ENCODE data around the gene CHAT. TPM values are rescaled to one million over a fixed set of nuclear protein-coding genes. Genes with fewer than 3 reads are reported as not detected.

CHAT gene
- total RNA-seq, 1 experiment from 2014 or later, result not detected

DNA sequence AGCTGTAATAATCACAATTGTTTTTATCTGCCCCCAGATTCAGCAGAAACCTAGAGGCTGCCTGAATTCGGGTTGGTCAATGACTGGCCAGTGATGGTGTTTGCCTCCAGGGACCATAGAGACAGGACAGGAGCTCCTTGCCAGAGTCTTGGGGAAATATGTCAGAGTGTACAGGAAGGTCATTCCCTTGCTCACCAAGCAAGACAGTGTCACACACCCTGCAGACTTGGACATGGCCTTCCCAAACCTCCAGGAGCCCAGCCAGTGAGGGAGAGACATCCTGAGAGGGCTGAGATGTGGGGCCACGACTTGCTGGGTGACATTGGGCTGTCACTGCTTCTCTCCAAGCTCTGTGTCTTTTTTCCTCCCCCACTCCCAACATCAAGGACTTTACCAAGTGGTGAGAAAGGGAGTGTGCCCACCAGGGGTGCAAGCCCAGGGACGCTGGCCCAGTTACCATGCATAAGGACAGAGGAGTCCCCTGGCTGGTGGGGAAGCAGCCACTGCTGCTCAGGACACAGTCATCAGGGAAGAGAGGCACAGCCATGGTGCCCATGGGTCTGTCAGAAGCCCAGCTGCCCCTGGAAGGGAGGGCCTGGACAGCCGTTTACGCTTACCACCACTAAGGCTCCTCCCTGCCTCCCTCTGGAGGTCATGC is 40.3 kb downstream of the CHAT start:
- H3K9me3 ChIP-seq (ENCODE audit: control insufficient read depth, insufficient read depth, low read depth, low read length), result no peaks in the 10 kb centered on the region
- H3K36me3 ChIP-seq (ENCODE audit: control insufficient read depth, insufficient read depth, low read length), result no peaks in the 10 kb centered on the region
- TF ChIP-seq CTCF (IDR thresholded peaks at IDR 0.05), result no peak
- TF ChIP-seq REST (IDR thresholded peaks at IDR 0.05; ENCODE audit: insufficient read depth in 1 of 2, low read depth in 2 of 2, low read length in 1 of 2), result no peak
- no peak for TF ChIP-seq POLR2AphosphoS5 (IDR thresholded peaks at IDR 0.05; ENCODE audit: low read depth, low read length)
- TF ChIP-seq SIN3A (IDR thresholded peaks at IDR 0.05; ENCODE audit: borderline replicate concordance, insufficient read depth, low read depth, low read length), result no peak
- TF ChIP-seq TCF7L2 (IDR thresholded peaks at IDR 0.05; ENCODE audit: low read depth, low read length), result no peak
- H3K27me3 ChIP-seq (ENCODE audit: control insufficient read depth, insufficient read depth, low read length), result peaks cover 7% of the 10 kb centered on the region; the same call in 1 of the 2 replicates
- BruUV-seq (replicated peaks), result no TSS peak
- intact Hi-C loops (cut with micrococcal nuclease; ENCODE audit: unreplicated experiment) (no loop called here), in situ Hi-C loops (cut with HindIII; ENCODE audit: low pct_unique_long_range_greater_than_20kb, low sequenced_read_pairs) (no loop called here)
- H3K27ac ChIP-seq (ENCODE audit: low read length), result no peak overlapping the region
- ATAC-seq (no peak), DNase-seq (ENCODE audit: low read depth, low spot score) (no peak)
- H3K4me3 ChIP-seq (ENCODE audit: low read depth in 2 of 2, low read length in 2 of 2), result no peak overlapping the region
- no peaks in the 10 kb centered on the region for H3K4me1 ChIP-seq (ENCODE audit: control insufficient read depth, insufficient read depth, low read length)
- CTCF ChIA-PET, result no interaction called here
- POLR2A ChIA-PET, result no interaction called here

- no peaks in the 10 kb centered on the region for H3K9me3 ChIP-seq (ENCODE audit: control insufficient read depth, insufficient read depth, low read depth, low read length)
- ATAC-seq, result no peak
- CTCF ChIA-PET, result no interaction called here
- H3K36me3 ChIP-seq (ENCODE audit: control insufficient read depth, insufficient read depth, low read length), result no peaks in the 10 kb centered on the region
- no peak for DNase-seq (ENCODE audit: low read depth, low spot score)
- no peak overlapping the region for H3K27ac ChIP-seq (ENCODE audit: low read length)
- TF ChIP-seq SIN3A (IDR thresholded peaks at IDR 0.05; ENCODE audit: borderline replicate concordance, insufficient read depth, low read depth, low read length) (no peak), REST (IDR thresholded peaks at IDR 0.05; ENCODE audit: insufficient read depth in 1 of 2, low read depth in 2 of 2, low read length in 1 of 2) (no peak), POLR2AphosphoS5 (IDR thresholded peaks at IDR 0.05; ENCODE audit: low read depth, low read length) (no peak), CTCF (IDR thresholded peaks at IDR 0.05) (no peak), TCF7L2 (IDR thresholded peaks at IDR 0.05; ENCODE audit: low read depth, low read length) (no peak)
- BruUV-seq (replicated peaks), result no TSS peak
- intact Hi-C loops (cut with micrococcal nuclease; ENCODE audit: unreplicated experiment) (no loop called here), in situ Hi-C loops (cut with HindIII; ENCODE audit: low pct_unique_long_range_greater_than_20kb, low sequenced_read_pairs) (no loop called here)
- no peak overlapping the region for H3K4me3 ChIP-seq (ENCODE audit: low read depth in 2 of 2, low read length in 2 of 2)
- POLR2A ChIA-PET, result no interaction called here
- no peaks in the 10 kb centered on the region for H3K27me3 ChIP-seq (ENCODE audit: control insufficient read depth, insufficient read depth, low read length)
- no peaks in the 10 kb centered on the region for H3K4me1 ChIP-seq (ENCODE audit: control insufficient read depth, insufficient read depth, low read length)
Measured at GRCh38 chr10:49655099-49655498, 41.3 kb downstream of the CHAT start.

All from Panc1 (cell line).